Measurements from ENCODE around the gene SRD5A3.
"Not testable (repeated sequence)": the region's sequence is repeated elsewhere in the genome, so short reads cannot be mapped to it uniquely, and the experiment has no call there.

Gene SRD5A3

GRCh38 chr4:55356991-55357461 is 11.0 kb downstream of the SRD5A3 start:
- TF ChIP-seq ZFX (IDR thresholded peaks at IDR 0.05) (no peak), CTCF (conservative IDR thresholded peaks at IDR 0.05) (no peak)
- H3K27ac ChIP-seq = no peak overlapping the region

GRCh38 chr4:55358246-55358645 is 12.2 kb downstream of the SRD5A3 start:
- no peak for TF ChIP-seq ZFX (IDR thresholded peaks at IDR 0.05)
- no peak for TF ChIP-seq CTCF (conservative IDR thresholded peaks at IDR 0.05)
- no peak overlapping the region for H3K27ac ChIP-seq

GRCh38 chr4:55358668-55359067 is 12.6 kb downstream of the SRD5A3 start:
- H3K27ac ChIP-seq = no peak overlapping the region

GRCh38 chr4:55359397-55359916 is 13.4 kb downstream of the SRD5A3 start:
- TF ChIP-seq CTCF (conservative IDR thresholded peaks at IDR 0.05) = no peak
- no peak for TF ChIP-seq ZFX (IDR thresholded peaks at IDR 0.05)

More at GRCh38 chr4:55358668-55359067, 12.6 kb downstream of the SRD5A3 start:
- no peak for TF ChIP-seq CTCF (conservative IDR thresholded peaks at IDR 0.05)
- no peak for TF ChIP-seq ZFX (IDR thresholded peaks at IDR 0.05)

GRCh38 chr4:55362938-55363337 is 16.9 kb downstream of the SRD5A3 start:
- H3K27ac ChIP-seq = not testable (repeated sequence)

More at GRCh38 chr4:55359397-55359916, 13.4 kb downstream of the SRD5A3 start:
- H3K27ac ChIP-seq = no peak overlapping the region

GRCh38 chr4:55363691-55364351 is 17.8 kb downstream of the SRD5A3 start:
- TF ChIP-seq CTCF (conservative IDR thresholded peaks at IDR 0.05) (no peak), ZFX (IDR thresholded peaks at IDR 0.05) (no peak)
- H3K27ac ChIP-seq = no peak overlapping the region

GRCh38 chr4:55364691-55365344 is 18.8 kb downstream of the SRD5A3 start:
- TF ChIP-seq ZFX (IDR thresholded peaks at IDR 0.05) (no peak), CTCF (conservative IDR thresholded peaks at IDR 0.05) (no peak)
- H3K27ac ChIP-seq = no peak overlapping the region

All from C4-2B (cell line).